Central memory CD8-positive, alpha-beta T cell (primary cell): Measurements from ENCODE around the gene GRM5.
"Not testable (repeated sequence)": the region's sequence is repeated elsewhere in the genome, so short reads cannot be mapped to it uniquely, and the experiment has no call there.

Source experiments
- ATAC-seq: fragments of 150-1000 bp; cut with Tn5 transposase; replicated peaks from 2 replicates; pipeline ENCODE4 v1.10.0; 2022; ENCODE audit warnings: mild to moderate bottlenecking, moderate FRiP score, moderate number of reproducible peaks; ENCODE audit not compliant: poor library complexity, severe bottlenecking; ENCODE audit errors: extremely low read depth
- DNase-seq, 2 donors: peaks; one replicate each; pipeline ENCODE4 v3.0.0; 2021; ENCODE audit warnings: low spot score in 2 of 2
- H3K27ac Mint-ChIP-seq: one replicate; pipeline ENCODE4 v1.8.0; 2022; ENCODE audit warnings: low read depth, mild to moderate bottlenecking, moderate library complexity, mixed read lengths
- H3K27me3 Mint-ChIP-seq: one replicate; pipeline ENCODE4 v1.8.0; 2022; ENCODE audit warnings: mixed read lengths
- H3K36me3 Mint-ChIP-seq: one replicate; pipeline ENCODE4 v1.8.0; 2022; ENCODE audit warnings: mild to moderate bottlenecking, moderate library complexity, mixed read lengths; ENCODE audit not compliant: insufficient read depth
- H3K4me1 Mint-ChIP-seq: one replicate; pipeline ENCODE4 v1.8.0; 2022; ENCODE audit warnings: mixed read lengths
- H3K4me3 Mint-ChIP-seq: one replicate; pipeline ENCODE4 v1.8.0; 2022; ENCODE audit warnings: mild to moderate bottlenecking, moderate library complexity, mixed read lengths
- H3K9me3 Mint-ChIP-seq: one replicate; pipeline ENCODE4 v1.8.0; 2022; ENCODE audit warnings: mixed read lengths

Gene GRM5

DNA sequence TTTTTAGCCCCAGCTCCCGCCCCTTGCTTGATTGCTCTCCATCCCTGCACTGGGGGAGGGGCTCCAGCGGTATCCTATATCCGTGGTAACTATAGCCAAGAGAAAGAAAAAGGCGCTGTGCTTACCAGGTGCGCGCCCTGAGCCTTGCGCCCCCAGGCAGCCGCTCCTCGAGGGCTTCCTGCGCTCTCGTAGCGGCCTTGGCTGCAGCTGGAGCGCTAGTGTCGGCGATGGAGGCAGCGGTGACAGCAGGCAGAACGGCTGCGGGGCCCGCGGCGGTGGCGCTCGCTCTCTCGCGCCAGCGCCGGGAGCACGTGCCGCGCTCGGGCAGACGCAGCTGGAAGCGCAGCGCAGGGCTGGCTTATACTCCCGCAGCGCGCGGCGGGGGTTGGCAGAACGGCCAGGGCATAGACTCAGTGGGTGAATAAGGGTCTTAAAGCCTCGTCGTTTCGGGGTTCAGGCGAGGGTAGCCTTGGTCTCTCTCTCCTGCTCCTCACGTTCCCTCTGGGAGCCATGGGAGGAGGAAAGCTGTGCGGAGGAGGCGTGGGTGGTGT, at the start of gene GRM5:
Gene GRM5, minus strand, starts transcription at position 332 of the 551 bp plus-strand sequence. CDS start 18,110 bp downstream, outside the sequence.
- H3K27me3 Mint-ChIP-seq = peaks cover 20% of the 10 kb centered on the region
- H3K36me3 Mint-ChIP-seq, H3K4me3 Mint-ChIP-seq, H3K9me3 Mint-ChIP-seq, DNase-seq, ATAC-seq, H3K4me1 Mint-ChIP-seq, H3K27ac Mint-ChIP-seq: not testable (repeated sequence)

DNA sequence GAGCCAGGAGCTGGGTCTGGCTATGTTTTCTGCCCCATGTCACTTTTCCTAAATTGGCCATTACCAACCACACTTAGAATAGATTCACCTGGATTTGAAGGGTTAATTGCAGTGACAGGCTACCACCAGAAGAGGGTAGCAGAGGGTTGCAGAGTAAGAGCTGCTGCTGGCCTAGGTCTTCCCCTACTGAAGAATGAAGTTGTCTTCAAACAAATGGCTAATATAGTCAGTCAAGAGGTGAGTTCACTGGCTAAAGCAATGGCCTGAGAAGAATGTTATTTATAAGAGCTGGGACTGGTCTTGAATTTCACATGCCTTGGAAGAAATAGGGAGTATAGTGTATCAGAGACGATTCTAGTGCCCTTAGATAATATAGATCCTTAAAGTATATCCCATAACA, 32.2 kb upstream of the GRM5 start:
- H3K27ac Mint-ChIP-seq, ATAC-seq, H3K27me3 Mint-ChIP-seq, H3K36me3 Mint-ChIP-seq, H3K9me3 Mint-ChIP-seq, H3K4me1 Mint-ChIP-seq, H3K4me3 Mint-ChIP-seq, DNase-seq: not testable (repeated sequence)

DNA sequence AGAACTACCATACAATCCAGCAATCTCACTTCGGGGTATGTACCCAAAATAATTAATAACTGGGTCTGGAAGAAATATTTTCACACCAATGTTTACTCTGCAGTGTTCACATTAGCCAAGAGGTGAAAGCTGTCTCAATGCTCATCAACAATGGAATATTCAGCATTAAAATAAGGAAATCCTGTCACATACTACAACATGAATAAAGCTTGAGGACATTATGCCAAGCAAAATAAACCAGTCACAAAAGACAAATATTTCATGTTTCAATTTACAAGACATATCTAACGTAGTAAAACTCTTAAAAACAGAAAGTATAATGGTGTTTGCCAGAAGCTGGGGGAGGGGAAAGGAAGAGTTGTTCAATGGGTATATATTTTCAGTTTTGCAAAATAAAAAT, 28.0 kb upstream of the GRM5 start:
- not testable (repeated sequence) for H3K27ac Mint-ChIP-seq, H3K36me3 Mint-ChIP-seq, H3K4me3 Mint-ChIP-seq, H3K4me1 Mint-ChIP-seq, DNase-seq, ATAC-seq, H3K27me3 Mint-ChIP-seq, H3K9me3 Mint-ChIP-seq

DNA sequence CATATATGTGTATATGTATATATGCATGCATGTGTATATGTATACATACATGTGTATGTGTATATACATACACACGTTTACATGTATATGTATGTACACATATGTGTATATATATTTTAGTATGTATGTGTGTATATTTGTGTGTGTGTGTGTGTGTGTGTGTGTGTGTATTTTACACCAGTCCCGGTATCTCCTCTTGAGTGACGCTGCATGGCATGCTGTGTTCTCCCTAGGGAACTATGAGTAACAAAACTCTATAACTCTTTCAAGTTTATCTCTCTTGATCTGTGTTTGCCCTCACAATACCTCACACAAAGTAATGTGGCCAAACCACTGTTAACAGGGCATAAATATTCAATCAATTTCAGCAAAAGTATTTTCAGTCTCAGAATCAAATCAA, 19.2 kb upstream of the GRM5 start:
- H3K4me3 Mint-ChIP-seq, DNase-seq, H3K27me3 Mint-ChIP-seq, H3K9me3 Mint-ChIP-seq, H3K36me3 Mint-ChIP-seq, H3K27ac Mint-ChIP-seq, H3K4me1 Mint-ChIP-seq, ATAC-seq: not testable (repeated sequence)

DNA sequence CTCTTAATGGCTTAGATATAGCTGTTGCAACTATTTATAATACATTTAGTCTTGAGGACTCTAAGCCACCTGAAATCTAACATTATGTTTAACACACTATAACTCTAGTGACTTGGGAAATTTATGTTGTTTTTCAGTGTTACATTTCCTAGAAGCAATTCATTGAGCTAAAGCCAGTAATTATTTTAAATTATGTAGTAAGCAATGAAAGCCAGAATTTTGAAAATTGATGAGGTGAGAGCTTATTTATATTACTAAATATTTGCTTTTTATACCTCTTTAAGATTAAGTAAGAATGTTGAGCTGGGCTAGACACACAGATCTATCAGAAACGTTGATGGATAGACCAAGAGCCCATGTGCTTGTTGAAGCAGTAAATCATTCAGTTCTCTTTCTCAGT, 5.1 kb upstream of the GRM5 start:
- not testable (repeated sequence) for H3K4me1 Mint-ChIP-seq, H3K27me3 Mint-ChIP-seq, H3K27ac Mint-ChIP-seq, DNase-seq, H3K9me3 Mint-ChIP-seq, ATAC-seq, H3K4me3 Mint-ChIP-seq, H3K36me3 Mint-ChIP-seq

DNA sequence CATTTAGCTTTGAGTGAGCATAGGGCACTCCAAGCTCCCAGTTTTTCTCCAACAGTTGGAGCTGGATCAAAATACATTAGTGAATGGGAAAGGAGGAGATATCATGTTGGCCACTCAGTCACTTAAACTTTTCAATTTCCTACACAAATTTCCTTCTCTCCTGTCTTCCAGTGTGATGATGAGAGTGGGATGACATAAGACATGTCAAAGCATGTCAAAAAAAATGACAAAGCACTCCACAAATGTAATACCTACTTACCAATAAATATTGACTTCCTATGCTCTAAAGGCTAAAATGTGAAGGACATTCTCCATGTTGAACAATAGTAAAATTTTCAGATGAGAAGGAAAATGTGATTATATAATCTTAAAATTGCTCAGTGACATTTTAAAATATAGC, 1.5 kb upstream of the GRM5 start:
- no peak overlapping the region for H3K27ac Mint-ChIP-seq
- DNase-seq (no peak), ATAC-seq (no peak)
- no peaks in the 10 kb centered on the region for H3K9me3 Mint-ChIP-seq
- no peak overlapping the region for H3K4me3 Mint-ChIP-seq
- no peaks in the 10 kb centered on the region for H3K36me3 Mint-ChIP-seq
- H3K4me1 Mint-ChIP-seq = no peaks in the 10 kb centered on the region
- H3K27me3 Mint-ChIP-seq = peaks cover 20% of the 10 kb centered on the region

DNA sequence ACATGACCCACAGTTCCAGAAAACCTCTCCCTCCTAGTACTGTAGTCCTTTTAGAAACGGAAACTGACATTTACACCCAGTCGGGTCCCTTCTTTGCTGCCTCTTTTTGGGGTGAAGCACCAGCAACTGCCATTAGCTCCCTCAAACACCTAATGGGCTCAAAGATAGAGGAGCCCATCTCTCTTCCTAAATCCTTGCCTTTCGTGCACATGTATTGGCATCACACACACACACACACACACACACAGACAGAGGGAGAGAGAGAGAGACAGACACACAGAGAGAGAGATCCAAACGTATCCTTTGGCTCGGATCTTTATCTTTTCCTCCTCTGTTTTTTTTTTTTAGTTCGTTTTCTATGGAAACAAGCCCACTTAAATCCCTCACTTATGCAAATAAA, 716 bp downstream of the GRM5 start:
- Mint-ChIP-seq H3K36me3 (no peaks in the 10 kb centered on the region), H3K27me3 (peaks cover 20% of the 10 kb centered on the region), H3K4me1 (no peaks in the 10 kb centered on the region), H3K4me3 (no peak overlapping the region), H3K9me3 (no peaks in the 10 kb centered on the region), H3K27ac (no peak overlapping the region)
- ATAC-seq = no peak
- no peak for DNase-seq

DNA sequence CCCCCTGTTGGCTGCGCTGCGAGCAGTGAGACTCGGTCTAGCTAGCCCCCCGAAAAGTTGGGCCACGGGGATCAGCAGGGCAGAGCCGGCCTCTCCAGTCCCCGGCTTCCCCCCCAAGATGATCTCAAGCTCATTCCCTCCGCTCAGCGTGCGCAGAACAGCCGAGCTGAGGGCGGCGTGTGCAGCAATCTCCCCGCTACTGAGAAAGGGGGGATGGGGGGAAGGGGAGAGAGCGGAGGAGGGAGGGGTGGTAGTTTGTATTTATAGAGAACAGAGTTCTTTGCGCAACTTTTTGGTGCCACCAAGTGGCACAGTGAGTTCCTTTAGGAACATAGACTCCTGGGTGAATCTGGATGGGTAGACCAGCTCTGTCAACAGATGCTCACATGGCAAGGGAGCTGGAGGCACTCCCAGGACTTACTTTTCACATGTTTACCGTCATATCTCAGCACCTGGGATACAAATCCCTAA, 2.3 kb downstream of the GRM5 start:
- H3K27me3 Mint-ChIP-seq = peaks cover 20% of the 10 kb centered on the region
- H3K9me3 Mint-ChIP-seq, H3K4me3 Mint-ChIP-seq, ATAC-seq, H3K27ac Mint-ChIP-seq, DNase-seq, H3K36me3 Mint-ChIP-seq, H3K4me1 Mint-ChIP-seq: not testable (repeated sequence)

DNA sequence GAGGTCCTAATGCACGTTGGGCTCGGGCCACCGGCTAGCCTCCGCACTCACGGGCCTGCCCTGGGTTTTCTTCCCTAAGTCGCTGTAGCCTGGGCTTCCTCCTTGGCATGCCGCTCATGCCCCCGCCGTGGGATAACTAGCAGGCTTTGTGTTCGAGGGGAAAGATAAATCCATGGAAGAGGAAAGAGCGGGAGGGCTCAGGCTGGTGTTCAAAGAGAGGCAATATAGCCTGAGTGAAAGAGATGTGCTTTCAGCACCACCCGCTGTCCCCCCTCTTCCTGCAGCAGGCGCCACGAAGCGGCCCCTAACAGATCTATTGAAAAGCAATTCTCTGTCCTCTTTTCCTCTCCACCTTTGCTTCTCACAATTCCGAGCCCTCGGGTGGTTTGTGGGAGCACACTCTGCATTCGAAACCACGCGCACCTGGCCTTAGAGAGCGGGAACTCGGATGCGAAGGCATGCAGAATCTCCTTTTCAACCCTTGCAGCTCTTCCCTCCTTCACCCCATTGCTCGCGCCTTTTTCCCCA, 2.9 kb downstream of the GRM5 start:
- DNase-seq, ATAC-seq, H3K36me3 Mint-ChIP-seq, H3K4me3 Mint-ChIP-seq, H3K27ac Mint-ChIP-seq, H3K9me3 Mint-ChIP-seq, H3K4me1 Mint-ChIP-seq: not testable (repeated sequence)
- H3K27me3 Mint-ChIP-seq = peaks cover 20% of the 10 kb centered on the region

DNA sequence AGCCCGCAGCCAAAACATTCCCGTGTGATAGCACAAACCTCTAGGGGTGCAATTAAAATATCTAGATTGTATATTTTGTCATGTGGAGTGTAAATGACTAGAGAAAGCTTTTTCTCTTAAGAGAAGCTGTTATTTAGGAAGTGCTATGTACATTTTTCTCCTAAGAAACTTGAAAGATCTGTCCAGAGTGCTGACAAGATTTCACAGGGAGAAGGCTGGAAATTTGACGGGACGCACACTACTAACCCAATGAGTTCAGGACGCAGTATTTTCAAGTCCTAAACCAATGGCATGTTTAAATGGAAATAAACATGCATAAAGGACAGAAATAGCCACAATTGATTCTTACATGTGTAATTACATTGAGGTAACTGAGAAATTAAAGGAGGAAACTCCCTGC, 3.9 kb downstream of the GRM5 start:
- not testable (repeated sequence) for ATAC-seq, H3K27ac Mint-ChIP-seq, H3K9me3 Mint-ChIP-seq, H3K36me3 Mint-ChIP-seq, H3K4me1 Mint-ChIP-seq, H3K4me3 Mint-ChIP-seq, DNase-seq
- H3K27me3 Mint-ChIP-seq = peaks cover 20% of the 10 kb centered on the region

DNA sequence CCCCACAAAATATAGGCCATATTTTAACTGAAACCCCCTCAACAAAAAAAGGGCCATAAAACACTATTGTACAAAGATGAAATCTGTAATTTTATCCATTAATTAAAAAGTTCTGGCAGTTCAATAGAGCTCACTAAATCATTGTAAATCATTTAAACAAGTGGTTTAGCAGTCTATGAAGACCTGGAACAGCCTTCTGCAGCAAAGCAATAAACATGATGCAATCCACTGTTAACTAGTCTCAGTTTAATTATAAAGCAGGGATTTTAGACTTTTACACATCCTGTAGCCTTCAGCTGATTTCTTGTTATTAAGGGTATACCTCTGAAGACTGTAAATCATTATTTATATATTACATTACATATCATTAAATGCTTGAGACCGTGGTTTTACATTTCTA, 8.4 kb downstream of the GRM5 start:
- not testable (repeated sequence) for DNase-seq, H3K36me3 Mint-ChIP-seq, H3K4me3 Mint-ChIP-seq, H3K27ac Mint-ChIP-seq, ATAC-seq, H3K9me3 Mint-ChIP-seq, H3K4me1 Mint-ChIP-seq, H3K27me3 Mint-ChIP-seq

DNA sequence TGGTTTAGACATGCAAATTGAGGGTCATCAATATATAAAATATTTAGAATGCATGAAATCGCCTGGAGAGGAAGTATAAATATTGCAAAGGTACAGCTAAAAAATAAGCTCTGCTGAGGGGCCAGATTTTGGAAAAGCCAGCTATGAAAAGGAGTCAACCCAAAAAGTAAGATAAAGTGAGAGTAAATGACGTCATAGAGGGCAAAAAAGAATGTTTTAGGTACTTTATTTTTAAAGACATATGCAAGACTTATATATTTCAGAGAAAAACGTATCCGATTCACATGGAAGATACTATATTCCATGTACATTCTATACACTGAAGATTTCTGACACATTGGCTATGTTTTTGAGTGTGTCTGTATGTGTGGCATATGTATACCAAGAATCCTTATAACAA, 13.6 kb downstream of the GRM5 start:
- Mint-ChIP-seq H3K4me3 (no peak overlapping the region), H3K9me3 (peaks cover 15% of the 10 kb centered on the region), H3K27me3 (no peaks in the 10 kb centered on the region), H3K36me3 (no peaks in the 10 kb centered on the region), H3K4me1 (no peaks in the 10 kb centered on the region), H3K27ac (no peak overlapping the region)
- no peak for DNase-seq
- no peak for ATAC-seq

DNA sequence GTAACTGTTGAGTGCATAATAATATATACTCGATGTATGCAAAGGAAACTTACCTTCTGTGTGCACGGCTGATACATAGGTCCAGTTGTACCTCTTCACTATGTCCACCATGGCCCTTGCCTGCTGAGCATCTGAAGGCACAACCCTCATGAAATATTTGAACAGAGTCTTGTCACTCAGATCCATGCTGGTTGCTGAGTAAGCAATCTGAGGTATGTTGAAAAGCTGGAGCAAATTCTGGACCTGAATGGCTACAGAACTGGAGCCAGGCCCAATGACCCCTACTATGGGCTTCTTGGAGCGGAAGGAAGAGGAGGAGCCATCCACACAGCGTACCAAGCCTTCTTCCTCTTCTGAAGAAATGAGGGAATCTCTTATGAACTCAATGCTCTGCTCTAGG, 18.6 kb downstream of the GRM5 start:
- not testable (repeated sequence) for ATAC-seq, H3K36me3 Mint-ChIP-seq, H3K4me3 Mint-ChIP-seq, H3K4me1 Mint-ChIP-seq, H3K27ac Mint-ChIP-seq, H3K9me3 Mint-ChIP-seq, H3K27me3 Mint-ChIP-seq, DNase-seq
